Measurements from ENCODE around the gene BRD4. TPM values are rescaled to one million over a fixed set of nuclear protein-coding genes. Genes with fewer than 3 reads are reported as not detected.
A peak's percentile ranks its signal among the peaks of the same experiment; 100 is the strongest.

Gene BRD4
- total and polyA plus RNA-seq, 5 donors from 2014 or later, result 6.6 to 168 (median 9.4) TPM

- Mint-ChIP-seq H3K27me3 (no peaks in the 10 kb centered on the region), H3K9me3 (no peaks in the 10 kb centered on the region), H3K4me3 (peak overlapping the region in 3 of 4 donors; percentile 56 to 85 (median 62)), H3K36me3 (peaks cover 4% of the 10 kb centered on the region), H3K27ac (peak overlapping the region; percentile 48 to 75 (median 68)), H3K4me1 (peaks cover 48 to 98% (median 85%) of the 10 kb centered on the region in 4 donors)
- peak overlapping the region; percentile 66 for H3K4me3 ChIP-seq (ENCODE audit: low read depth, low read length)
- peaks cover 7% of the 10 kb centered on the region for H3K36me3 ChIP-seq (ENCODE audit: control insufficient read depth, insufficient read depth, low read length)
- no peaks in the 10 kb centered on the region for H3K27me3 ChIP-seq (ENCODE audit: control insufficient read depth, insufficient read depth, low read length)
- ATAC-seq (ENCODE audit: low read depth in 2 of 2), result no peak
- DNase-seq, result no peak
- no peak overlapping the region for H3K27ac ChIP-seq (ENCODE audit: insufficient read depth, low read length, poor library complexity, severe bottlenecking)
- no peaks in the 10 kb centered on the region for H3K9me3 ChIP-seq (ENCODE audit: control insufficient read depth in 2 of 2, low read length in 2 of 2)
- peaks cover 98% of the 10 kb centered on the region for H3K4me1 ChIP-seq (ENCODE audit: control insufficient read depth, insufficient read depth, low read length, poor library complexity, severe bottlenecking)
Measured at GRCh38 chr19:15291548-15292021, 40.8 kb downstream of the BRD4 start.

DNA sequence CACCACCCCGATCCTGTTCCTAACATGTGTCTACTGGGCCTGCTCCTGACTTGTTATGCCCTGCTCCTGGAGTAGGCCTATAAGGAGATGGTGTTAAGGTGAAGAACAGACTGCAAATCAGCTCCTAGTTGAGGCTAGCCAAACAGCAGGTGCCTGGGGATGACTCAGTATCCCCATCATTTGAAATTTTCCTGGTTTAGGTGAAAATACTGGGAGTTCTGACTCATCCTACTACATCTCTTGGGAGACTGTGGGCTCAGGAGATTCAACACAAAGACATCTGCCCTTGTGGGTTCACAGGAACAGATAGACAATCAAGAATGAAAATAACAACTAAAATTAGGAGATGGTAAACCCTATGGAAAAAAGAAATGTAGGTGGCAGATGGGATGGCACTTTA lies 41.2 kb downstream of the BRD4 start:
- Mint-ChIP-seq H3K27ac (peak overlapping the region; percentile 68 to 84 (median 75)), H3K36me3 (no peaks in the 10 kb centered on the region), H3K4me1 (peaks cover 49 to 98% (median 85%) of the 10 kb centered on the region in 4 donors), H3K9me3 (no peaks in the 10 kb centered on the region), H3K27me3 (no peaks in the 10 kb centered on the region), H3K4me3 (peak overlapping the region; percentile 56 to 85 (median 68))
- peaks cover 2% of the 10 kb centered on the region for H3K36me3 ChIP-seq (ENCODE audit: control insufficient read depth, insufficient read depth, low read length)
- H3K27ac ChIP-seq (ENCODE audit: insufficient read depth, low read length, poor library complexity, severe bottlenecking), result no peak overlapping the region
- peaks cover 98% of the 10 kb centered on the region for H3K4me1 ChIP-seq (ENCODE audit: control insufficient read depth, insufficient read depth, low read length, poor library complexity, severe bottlenecking)
- DNase-seq, result no peak
- no peaks in the 10 kb centered on the region for H3K27me3 ChIP-seq (ENCODE audit: control insufficient read depth, insufficient read depth, low read length)
- peak overlapping the region; percentile 66 for H3K4me3 ChIP-seq (ENCODE audit: low read depth, low read length)
- ATAC-seq (ENCODE audit: low read depth in 2 of 2), result no peak
- no peaks in the 10 kb centered on the region for H3K9me3 ChIP-seq (ENCODE audit: control insufficient read depth in 2 of 2, low read length in 2 of 2)

- no peaks in the 10 kb centered on the region for H3K9me3 ChIP-seq (ENCODE audit: control insufficient read depth in 2 of 2, low read length in 2 of 2)
- no peak overlapping the region for H3K27ac ChIP-seq (ENCODE audit: insufficient read depth, low read length, poor library complexity, severe bottlenecking)
- H3K27me3 ChIP-seq (ENCODE audit: control insufficient read depth, insufficient read depth, low read length), result no peaks in the 10 kb centered on the region
- H3K36me3 Mint-ChIP-seq, result no peaks in the 10 kb centered on the region
- no peak for ATAC-seq (ENCODE audit: low read depth in 2 of 2)
- H3K27ac Mint-ChIP-seq, result peak overlapping the region in 2 of 3 donors; percentile 45 to 75
- no peaks in the 10 kb centered on the region for H3K9me3 Mint-ChIP-seq
- H3K4me3 Mint-ChIP-seq, result peak overlapping the region; percentile 4 to 79 (median 69)
- peaks cover 99% of the 10 kb centered on the region for H3K4me1 ChIP-seq (ENCODE audit: control insufficient read depth, insufficient read depth, low read length, poor library complexity, severe bottlenecking)
- H3K4me3 ChIP-seq (ENCODE audit: low read depth, low read length), result peak overlapping the region; percentile 66
- no peak for DNase-seq
- peaks cover 49 to 98% (median 85%) of the 10 kb centered on the region in 4 donors for H3K4me1 Mint-ChIP-seq
- H3K27me3 Mint-ChIP-seq, result no peaks in the 10 kb centered on the region
- no peaks in the 10 kb centered on the region for H3K36me3 ChIP-seq (ENCODE audit: control insufficient read depth, insufficient read depth, low read length)
Measured at GRCh38 chr19:15290166-15290565, 42.2 kb downstream of the BRD4 start.

DNA sequence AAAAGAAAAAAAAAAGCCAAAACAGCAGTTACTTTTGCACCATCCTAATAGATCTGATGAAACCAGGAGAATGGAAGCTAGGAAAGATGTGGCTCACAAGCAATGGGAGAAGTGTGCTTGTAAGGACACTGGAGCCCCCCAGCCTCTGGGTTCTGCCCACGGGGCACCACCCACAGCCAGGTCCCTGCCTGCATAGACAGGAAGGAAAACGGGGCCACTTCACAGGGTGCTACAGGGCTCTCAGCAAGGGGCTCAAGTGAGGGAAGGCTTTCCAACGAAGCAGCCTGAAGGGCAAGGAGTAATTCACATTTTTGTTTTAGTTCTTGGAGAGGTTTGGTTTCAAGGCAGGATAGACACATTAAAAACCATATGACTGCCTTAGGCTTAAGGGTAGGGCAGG lies 42.7 kb downstream of the BRD4 start:
- H3K27ac Mint-ChIP-seq, result peak overlapping the region; percentile 5 to 75 (median 43)

GRCh38 chr19:15288146-15288963 lies 44.0 kb downstream of the BRD4 start:
- H3K36me3 Mint-ChIP-seq, result no peaks in the 10 kb centered on the region
- Histone ChIP-seq H3K4me1 (ENCODE audit: control insufficient read depth, insufficient read depth, low read length, poor library complexity, severe bottlenecking) (peaks cover 99% of the 10 kb centered on the region), H3K36me3 (ENCODE audit: control insufficient read depth, insufficient read depth, low read length) (no peaks in the 10 kb centered on the region), H3K4me3 (ENCODE audit: low read depth, low read length) (peak overlapping the region; percentile 62), H3K27me3 (ENCODE audit: control insufficient read depth, insufficient read depth, low read length) (no peaks in the 10 kb centered on the region), H3K27ac (ENCODE audit: insufficient read depth, low read length, poor library complexity, severe bottlenecking) (peak overlapping the region; percentile 28), H3K9me3 (ENCODE audit: control insufficient read depth in 2 of 2, low read length in 2 of 2) (no peaks in the 10 kb centered on the region)
- H3K4me1 Mint-ChIP-seq, result peaks cover 50 to 98% (median 85%) of the 10 kb centered on the region in 4 donors
- no peaks in the 10 kb centered on the region for H3K27me3 Mint-ChIP-seq
- no peaks in the 10 kb centered on the region for H3K9me3 Mint-ChIP-seq
- peak overlapping the region; percentile 52 to 91 (median 91) for H3K27ac Mint-ChIP-seq
- peak overlapping the region; percentile 22 to 76 (median 61) for H3K4me3 Mint-ChIP-seq
- peak in 2 of 3 donors; percentile 11 to 52 for DNase-seq
- ATAC-seq (ENCODE audit: low read depth in 2 of 2), result peak; percentile 30 to 49

More for the DNA sequence above, 42.7 kb downstream of the BRD4 start:
- H3K36me3 Mint-ChIP-seq, result no peaks in the 10 kb centered on the region
- peak overlapping the region; percentile 62 to 79 (median 74) for H3K4me3 Mint-ChIP-seq
- H3K4me1 ChIP-seq (ENCODE audit: control insufficient read depth, insufficient read depth, low read length, poor library complexity, severe bottlenecking), result peaks cover 99% of the 10 kb centered on the region
- H3K27ac ChIP-seq (ENCODE audit: insufficient read depth, low read length, poor library complexity, severe bottlenecking), result no peak overlapping the region
- H3K9me3 Mint-ChIP-seq, result no peaks in the 10 kb centered on the region
- ATAC-seq (ENCODE audit: low read depth in 2 of 2) (no peak), DNase-seq (no peak)
- no peaks in the 10 kb centered on the region for H3K27me3 ChIP-seq (ENCODE audit: control insufficient read depth, insufficient read depth, low read length)
- H3K9me3 ChIP-seq (ENCODE audit: control insufficient read depth in 2 of 2, low read length in 2 of 2), result no peaks in the 10 kb centered on the region
- peak overlapping the region; percentile 60 for H3K4me3 ChIP-seq (ENCODE audit: low read depth, low read length)
- H3K36me3 ChIP-seq (ENCODE audit: control insufficient read depth, insufficient read depth, low read length), result no peaks in the 10 kb centered on the region
- H3K4me1 Mint-ChIP-seq, result peaks cover 49 to 98% (median 84%) of the 10 kb centered on the region in 4 donors
- H3K27me3 Mint-ChIP-seq, result no peaks in the 10 kb centered on the region

DNA sequence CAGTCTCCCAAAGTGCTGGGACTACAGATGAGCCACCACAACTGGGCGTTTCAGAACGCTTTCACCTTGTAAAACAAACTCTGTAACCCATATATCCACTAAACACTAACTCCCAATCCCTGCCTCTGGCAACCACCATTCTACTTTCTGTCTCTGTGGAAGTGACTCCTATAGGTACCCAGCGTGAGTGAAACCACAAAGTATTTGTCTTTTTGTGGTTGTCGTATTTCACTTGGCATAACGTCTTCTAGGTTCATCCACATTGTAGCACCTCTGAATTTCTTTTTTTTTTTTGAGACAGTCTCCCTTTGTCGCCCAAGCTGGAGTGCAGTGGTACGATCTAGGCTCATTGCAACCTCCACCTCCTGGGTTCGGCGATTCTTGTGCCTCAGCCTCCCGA lies 44.8 kb downstream of the BRD4 start:
- H3K4me1 ChIP-seq (ENCODE audit: control insufficient read depth, insufficient read depth, low read length, poor library complexity, severe bottlenecking), result peaks cover 100% of the 10 kb centered on the region
- H3K9me3 ChIP-seq (ENCODE audit: control insufficient read depth in 2 of 2, low read length in 2 of 2), result no peaks in the 10 kb centered on the region
- Mint-ChIP-seq H3K27ac (peak overlapping the region; percentile 48 to 91 (median 78)), H3K36me3 (no peaks in the 10 kb centered on the region), H3K4me3 (peak overlapping the region; percentile 17 to 76 (median 60)), H3K4me1 (peaks cover 49 to 98% (median 85%) of the 10 kb centered on the region in 4 donors), H3K27me3 (no peaks in the 10 kb centered on the region), H3K9me3 (no peaks in the 10 kb centered on the region)
- ATAC-seq (ENCODE audit: low read depth in 2 of 2), result no peak
- H3K4me3 ChIP-seq (ENCODE audit: low read depth, low read length), result peak overlapping the region; percentile 62
- no peaks in the 10 kb centered on the region for H3K36me3 ChIP-seq (ENCODE audit: control insufficient read depth, insufficient read depth, low read length)
- DNase-seq, result no peak
- H3K27ac ChIP-seq (ENCODE audit: insufficient read depth, low read length, poor library complexity, severe bottlenecking), result peak overlapping the region; percentile 28
- H3K27me3 ChIP-seq (ENCODE audit: control insufficient read depth, insufficient read depth, low read length), result no peaks in the 10 kb centered on the region

GRCh38 chr19:15286688-15287365 lies 45.5 kb downstream of the BRD4 start:
- no peaks in the 10 kb centered on the region for H3K27me3 Mint-ChIP-seq
- ATAC-seq (ENCODE audit: low read depth in 2 of 2) (no peak), DNase-seq (peak in 1 of 3 donors; percentile 13)
- H3K9me3 ChIP-seq (ENCODE audit: control insufficient read depth in 2 of 2, low read length in 2 of 2), result no peaks in the 10 kb centered on the region
- no peaks in the 10 kb centered on the region for H3K27me3 ChIP-seq (ENCODE audit: control insufficient read depth, insufficient read depth, low read length)
- peak overlapping the region; percentile 62 for H3K4me3 ChIP-seq (ENCODE audit: low read depth, low read length)
- H3K36me3 Mint-ChIP-seq, result no peaks in the 10 kb centered on the region
- H3K4me1 Mint-ChIP-seq, result peaks cover 45 to 98% (median 86%) of the 10 kb centered on the region in 4 donors
- H3K27ac Mint-ChIP-seq, result peak overlapping the region; percentile 72 to 91 (median 81)
- H3K36me3 ChIP-seq (ENCODE audit: control insufficient read depth, insufficient read depth, low read length), result no peaks in the 10 kb centered on the region
- peak overlapping the region; percentile 59 to 76 (median 63) for H3K4me3 Mint-ChIP-seq
- H3K27ac ChIP-seq (ENCODE audit: insufficient read depth, low read length, poor library complexity, severe bottlenecking), result no peak overlapping the region
- no peaks in the 10 kb centered on the region for H3K9me3 Mint-ChIP-seq
- peaks cover 99% of the 10 kb centered on the region for H3K4me1 ChIP-seq (ENCODE audit: control insufficient read depth, insufficient read depth, low read length, poor library complexity, severe bottlenecking)

Data from CD4-positive, CD25-positive, alpha-beta regulatory T cell (primary cell).